HEK293 (cell line): ENCODE data around the gene UBAP2.

Source experiments
- CTCF ChIA-PET: fragments of 350-600 bp; formaldehyde crosslinking; extraction: SDS; loops from one replicate; lab custom pipeline; 2021; ENCODE audit warnings: antibody characterized with exemption; lab: Yijun Ruan, JAX
- POLR2A ChIA-PET: fragments of 300-600 bp; formaldehyde crosslinking; extraction: SDS; loops from one replicate; lab custom pipeline; 2020; ENCODE audit warnings: antibody characterized with exemption, inconsistent platforms; lab: Yijun Ruan, JAX
- H3K27ac ChIP-seq: fragments of 200-500 bp; sonication (Bioruptor generic); 2 replicates; pipeline ENCODE4 v1.5.1; 2014; ENCODE audit warnings: low read depth, low read length, control low read depth, inconsistent platforms; ENCODE audit errors: extremely low read depth
- H3K36me3 ChIP-seq, 2 experiments: fragments of 200-500 bp in 1 of 2; sonication (Bioruptor generic) in 1 of 2; 1 replicate in 1 of 2; 2 replicates in 1 of 2; pipeline ENCODE4 v1.5.1; 2014 to 2017; ENCODE audit warnings: inconsistent platforms in 2 of 2, low read length in 2 of 2; ENCODE audit not compliant: control insufficient read depth in 2 of 2, insufficient read depth in 1 of 2
- H3K4me1 ChIP-seq: fragments of 200-500 bp; sonication (Bioruptor generic); 2 replicates; pipeline ENCODE4 v1.5.1; 2014; ENCODE audit warnings: mild to moderate bottlenecking, low read length, inconsistent platforms; ENCODE audit not compliant: control insufficient read depth, insufficient read depth
- H3K4me3 ChIP-seq: 2 replicates; pipeline ENCODE4 v1.5.1; 2011; ENCODE audit warnings: low read depth, mild to moderate bottlenecking, control low read depth, low read length, moderate library complexity
- H3K9me3 ChIP-seq: fragments of 200-500 bp; sonication (Bioruptor generic); 2 replicates; pipeline ENCODE4 v1.5.1; 2014; ENCODE audit warnings: low read depth, low read length, inconsistent platforms; ENCODE audit not compliant: control insufficient read depth, insufficient read depth
- AEBP2 ChIP-seq: fragments of 450-650 bp; formaldehyde crosslinking; IDR thresholded peaks from 2 replicates; pipeline ENCODE4 v1.5.1; 2016; ENCODE audit warnings: missing biosample characterization, missing genetic modification characterization, borderline replicate concordance
- CTCF ChIP-seq: fragments of 450-650 bp; formaldehyde crosslinking; IDR thresholded peaks from 2 replicates; pipeline ENCODE4 v1.5.1; 2016; ENCODE audit warnings: missing biosample characterization, missing genetic modification characterization
- ELK4 ChIP-seq: IDR thresholded peaks from 2 replicates; pipeline ENCODE4 v1.6.1; 2011; ENCODE audit warnings: mild to moderate bottlenecking, low read depth, low read length, borderline replicate concordance
- GLIS1 ChIP-seq: fragments of 450-650 bp; formaldehyde crosslinking; IDR thresholded peaks from 2 replicates; pipeline ENCODE4 v1.5.1; 2016; ENCODE audit warnings: missing biosample characterization, missing genetic modification characterization
- ZNF112 ChIP-seq: fragments of 450-650 bp; formaldehyde crosslinking; IDR thresholded peaks from 2 replicates; pipeline ENCODE4 v1.5.0; 2017; ENCODE audit warnings: missing biosample characterization, missing genetic modification characterization
- ZNF121 ChIP-seq: fragments of 450-650 bp; formaldehyde crosslinking; IDR thresholded peaks from 2 replicates; pipeline ENCODE4 v1.5.1; 2016; ENCODE audit warnings: missing biosample characterization, missing genetic modification characterization
- ZNF169 ChIP-seq: fragments of 450-650 bp; formaldehyde crosslinking; IDR thresholded peaks from 2 replicates; pipeline ENCODE4 v1.5.1; 2016; ENCODE audit warnings: missing biosample characterization, missing genetic modification characterization
- ZNF18 ChIP-seq: fragments of 450-650 bp; formaldehyde crosslinking; IDR thresholded peaks from 2 replicates; pipeline ENCODE4 v1.5.1; 2016; ENCODE audit warnings: missing biosample characterization, missing genetic modification characterization
- ZNF239 ChIP-seq: fragments of 450-650 bp; formaldehyde crosslinking; IDR thresholded peaks from 2 replicates; pipeline ENCODE4 v1.5.1; 2016; ENCODE audit warnings: missing biosample characterization, missing genetic modification characterization
- ZNF530 ChIP-seq: fragments of 450-650 bp; formaldehyde crosslinking; IDR thresholded peaks from 2 replicates; pipeline ENCODE4 v1.5.1; 2016; ENCODE audit warnings: low read depth, missing biosample characterization, missing genetic modification characterization
- ZNF544 ChIP-seq: fragments of 450-650 bp; formaldehyde crosslinking; IDR thresholded peaks from 2 replicates; pipeline ENCODE4 v1.5.0; 2017; ENCODE audit warnings: missing biosample characterization, missing genetic modification characterization
- ZNF629 ChIP-seq: fragments of 450-650 bp; formaldehyde crosslinking; IDR thresholded peaks from 2 replicates; pipeline ENCODE4 v1.5.1; 2017; ENCODE audit warnings: missing biosample characterization, missing genetic modification characterization
- ZNF660 ChIP-seq: fragments of 450-650 bp; IDR thresholded peaks from 2 replicates; pipeline ENCODE4 v1.5.1; 2018; ENCODE audit warnings: missing biosample characterization, mild to moderate bottlenecking, missing genetic modification characterization
- TF ChIP-seq, protein P1 (sequence below): fragments of 450-650 bp; formaldehyde crosslinking; IDR thresholded peaks from 2 replicates; pipeline ENCODE4 v1.5.1; 2017; ENCODE audit warnings: missing biosample characterization, missing genetic modification characterization

UBAP2 gene

GRCh38 chr9:33894316-33894715, 154.4 kb downstream of the UBAP2 start:
- POLR2A ChIA-PET: no interaction called here

GRCh38 chr9:33893861-33894260, 154.8 kb downstream of the UBAP2 start:
- Histone ChIP-seq H3K9me3 (no peaks in the 10 kb centered on the region), H3K4me1 (no peaks in the 10 kb centered on the region), H3K36me3 (peaks cover 0 to 12% of the 10 kb centered on the region in 2 experiments; a peak in 2 of 3 replicates), H3K27ac (no peak overlapping the region), H3K4me3 (no peak overlapping the region)
- ChIA-PET POLR2A (no interaction called here), CTCF (interaction anchor here (0.9 to 1.8 kb wide), 3 partner anchors 9 to 31 kb away, joined by 3 to 4 read pairs (median 3); no protein-coding TSS in a partner anchor)
- peak; percentile 68 for TF ChIP-seq GLIS1 (tag by site-specific recombination)
- no peak for TF ChIP-seq ELK4

More at GRCh38 chr9:33894316-33894715, 154.4 kb downstream of the UBAP2 start:
- Histone ChIP-seq H3K27ac (no peak overlapping the region), H3K4me1 (no peaks in the 10 kb centered on the region), H3K9me3 (no peaks in the 10 kb centered on the region), H3K4me3 (no peak overlapping the region), H3K36me3 (peaks cover 0 to 13% of the 10 kb centered on the region in 2 experiments; a peak in 2 of 3 replicates)
- CTCF ChIA-PET: interaction anchor here (0.7 to 1.8 kb wide), 3 partner anchors 10 to 31 kb away, joined by 3 to 4 read pairs (median 4); no protein-coding TSS in a partner anchor
- peak; percentile 54; the same call in 1 of the 2 replicates for TF ChIP-seq ZNF121 (tag by site-specific recombination)
- no peak for TF ChIP-seq ZNF239 (tag by site-specific recombination)
- no peak for TF ChIP-seq ZNF18 (tag by site-specific recombination)
- TF ChIP-seq ZNF629 (tag by site-specific recombination): no peak

DNA sequence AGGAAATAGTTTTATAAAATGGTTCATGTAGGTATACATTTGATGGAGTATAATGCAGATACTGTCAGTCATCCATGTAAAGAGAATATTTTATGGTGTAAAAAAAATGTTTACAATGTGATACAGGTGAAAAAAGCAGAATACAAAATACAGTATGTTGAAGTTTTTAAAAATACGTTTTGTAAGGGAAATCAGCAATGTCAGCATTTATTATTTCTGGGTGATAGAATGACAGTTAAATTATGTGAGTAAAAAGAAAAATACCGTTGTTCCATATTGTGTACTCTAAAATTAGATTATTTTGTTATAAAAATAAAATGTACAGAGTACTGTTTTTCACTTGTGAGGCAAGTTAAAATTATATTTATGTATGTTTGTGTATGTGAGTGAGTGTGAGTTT, 162.7 kb downstream of the UBAP2 start:
- POLR2A ChIA-PET: interaction anchor here (0.6 kb wide), 1 partner anchor 280 kb away, joined by 3 read pairs; no protein-coding TSS in a partner anchor
- Histone ChIP-seq H3K27ac (no peak overlapping the region), H3K4me3 (no peak overlapping the region), H3K4me1 (peaks cover 8% of the 10 kb centered on the region), H3K9me3 (no peaks in the 10 kb centered on the region), H3K36me3 (peaks cover 0 to 10% of the 10 kb centered on the region in 2 experiments; a peak in 1 of 3 replicates)
- TF ChIP-seq ZNF169 (tag by site-specific recombination): no peak
- no peak for TF ChIP-seq ZNF544
- CTCF ChIA-PET: interaction anchor here (1.2 kb wide), 1 partner anchor 537 kb away, joined by 3 read pairs; no protein-coding TSS in a partner anchor

DNA sequence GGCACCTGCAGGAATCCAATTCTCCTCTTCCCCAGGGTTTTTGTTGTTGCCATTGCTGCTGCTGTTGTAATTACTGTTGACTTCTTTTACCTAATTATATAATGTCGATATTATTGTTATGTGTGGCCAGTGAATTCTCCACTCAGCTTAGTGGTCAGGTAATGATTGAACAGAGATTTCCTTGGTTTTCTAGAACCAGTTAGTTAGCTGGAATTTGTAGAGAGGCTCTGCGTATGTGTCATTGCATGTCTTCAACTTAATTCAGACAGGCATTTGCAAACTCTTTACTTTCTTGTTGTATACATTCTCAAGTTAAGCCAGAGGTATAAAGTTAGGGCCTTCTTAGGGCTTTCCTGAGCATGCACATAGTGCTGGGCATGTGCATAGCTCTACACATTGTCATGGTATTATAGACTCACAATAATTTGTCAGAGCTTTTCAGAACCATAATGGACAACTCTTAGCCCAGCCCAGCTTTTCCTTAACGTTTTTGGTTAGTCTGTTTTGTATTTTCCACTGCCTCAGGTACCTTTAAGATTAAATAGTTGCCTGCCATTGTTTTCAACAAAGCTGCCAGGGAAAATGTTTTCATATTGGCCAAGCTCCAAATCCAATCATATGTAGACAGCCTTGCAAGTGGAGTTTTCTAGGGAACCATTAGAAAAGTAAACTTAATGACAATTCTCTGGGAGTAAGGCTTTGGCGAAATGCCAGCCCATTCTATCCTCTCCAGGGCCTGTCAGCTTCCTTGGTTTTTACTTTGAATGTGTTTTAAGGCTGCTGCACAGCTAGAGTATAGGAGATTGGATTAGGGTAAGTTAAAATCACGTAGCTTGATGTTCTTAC, 163.6 kb downstream of the UBAP2 start:
- H3K36me3 ChIP-seq: peaks cover 0 to 10% of the 10 kb centered on the region in 2 experiments; a peak in 1 of 3 replicates
- peak overlapping the region; percentile 25; the same call in 1 of the 2 replicates for H3K27ac ChIP-seq
- peaks cover 8% of the 10 kb centered on the region for H3K4me1 ChIP-seq
- H3K4me3 ChIP-seq: no peak overlapping the region
- CTCF ChIA-PET: interaction anchor here (0.7 to 1.2 kb wide), 7 partner anchors 9 to 537 kb away, joined by 3 to 4 read pairs (median 3); no protein-coding TSS in a partner anchor
- H3K9me3 ChIP-seq: no peaks in the 10 kb centered on the region
- POLR2A ChIA-PET: interaction anchor here (0.5 to 1.2 kb wide), 4 partner anchors 28 to 281 kb away, joined by 3 to 4 read pairs (median 3); partner anchors contain the start of gene UBAP2
- TF ChIP-seq ZNF660 (tag by site-specific recombination): 0 out of 2 replicates have a peak, but pooled peaks have one; percentile 24
- TF ChIP-seq, protein P1, sequence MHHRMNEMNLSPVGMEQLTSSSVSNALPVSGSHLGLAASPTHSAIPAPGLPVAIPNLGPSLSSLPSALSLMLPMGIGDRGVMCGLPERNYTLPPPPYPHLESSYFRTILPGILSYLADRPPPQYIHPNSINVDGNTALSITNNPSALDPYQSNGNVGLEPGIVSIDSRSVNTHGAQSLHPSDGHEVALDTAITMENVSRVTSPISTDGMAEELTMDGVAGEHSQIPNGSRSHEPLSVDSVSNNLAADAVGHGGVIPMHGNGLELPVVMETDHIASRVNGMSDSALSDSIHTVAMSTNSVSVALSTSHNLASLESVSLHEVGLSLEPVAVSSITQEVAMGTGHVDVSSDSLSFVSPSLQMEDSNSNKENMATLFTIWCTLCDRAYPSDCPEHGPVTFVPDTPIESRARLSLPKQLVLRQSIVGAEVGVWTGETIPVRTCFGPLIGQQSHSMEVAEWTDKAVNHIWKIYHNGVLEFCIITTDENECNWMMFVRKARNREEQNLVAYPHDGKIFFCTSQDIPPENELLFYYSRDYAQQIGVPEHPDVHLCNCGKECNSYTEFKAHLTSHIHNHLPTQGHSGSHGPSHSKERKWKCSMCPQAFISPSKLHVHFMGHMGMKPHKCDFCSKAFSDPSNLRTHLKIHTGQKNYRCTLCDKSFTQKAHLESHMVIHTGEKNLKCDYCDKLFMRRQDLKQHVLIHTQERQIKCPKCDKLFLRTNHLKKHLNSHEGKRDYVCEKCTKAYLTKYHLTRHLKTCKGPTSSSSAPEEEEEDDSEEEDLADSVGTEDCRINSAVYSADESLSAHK (tag by site-specific recombination): peak; percentile 86
- TF ChIP-seq AEBP2 (tag by site-specific recombination): no peak
- TF ChIP-seq ZNF530: no peak
- TF ChIP-seq CTCF (tag by site-specific recombination): no peak
- TF ChIP-seq ZNF112 (tag by site-specific recombination): no peak
